HEK293 (cell line): ENCODE data around the gene PHKB.

Source experiments
- BCL6B ChIP-seq: fragments of 450-650 bp; formaldehyde crosslinking; IDR thresholded peaks from 2 replicates; pipeline ENCODE4 v1.5.1; 2017; ENCODE audit warnings: missing biosample characterization, missing genetic modification characterization
- CTCF ChIP-seq: fragments of 450-650 bp; formaldehyde crosslinking; IDR thresholded peaks from 2 replicates; pipeline ENCODE4 v1.5.1; 2016; ENCODE audit warnings: missing biosample characterization, missing genetic modification characterization
- TCF7L2 ChIP-seq: IDR thresholded peaks from 2 replicates; pipeline ENCODE4 v1.6.1; 2011; ENCODE audit warnings: low read depth, mild to moderate bottlenecking, inconsistent platforms, low read length, moderate library complexity, borderline replicate concordance
- ZNF114 ChIP-seq: fragments of 450-650 bp; formaldehyde crosslinking; IDR thresholded peaks from 2 replicates; pipeline ENCODE4 v1.5.0; 2017; ENCODE audit warnings: missing biosample characterization, missing genetic modification characterization
- ZNF121 ChIP-seq: fragments of 450-650 bp; formaldehyde crosslinking; IDR thresholded peaks from 2 replicates; pipeline ENCODE4 v1.5.1; 2016; ENCODE audit warnings: missing biosample characterization, missing genetic modification characterization
- ZNF19 ChIP-seq: fragments of 450-650 bp; formaldehyde crosslinking; IDR thresholded peaks from 2 replicates; pipeline ENCODE4; 2016; ENCODE audit warnings: missing biosample characterization, missing genetic modification characterization, low read depth
- ZNF274 ChIP-seq, 2 experiments: fragments of 200-500 bp in 1 of 2; fragments of 450-650 bp in 1 of 2; sonication (Bioruptor generic) in 1 of 2; formaldehyde crosslinking in 1 of 2; IDR thresholded peaks; 2 replicates each; pipeline versions ENCODE4 v1.5.1 to v1.6.1; 2014 to 2016; ENCODE audit warnings: borderline replicate concordance in 1 of 2, inconsistent platforms in 1 of 2, low read length in 1 of 2, missing biosample characterization in 1 of 2, missing genetic modification characterization in 1 of 2
- ZNF513 ChIP-seq: fragments of 450-650 bp; IDR thresholded peaks from 2 replicates; pipeline ENCODE4 v1.5.1; 2018; ENCODE audit warnings: missing biosample characterization, missing genetic modification characterization
- ZNF600 ChIP-seq: fragments of 450-650 bp; formaldehyde crosslinking; IDR thresholded peaks from 2 replicates; pipeline ENCODE4 v1.5.1; 2016; ENCODE audit warnings: missing biosample characterization, missing genetic modification characterization
- ZNF791 ChIP-seq: fragments of 450-650 bp; formaldehyde crosslinking; IDR thresholded peaks from 2 replicates; pipeline ENCODE4 v1.5.1; 2016; ENCODE audit warnings: missing biosample characterization, missing genetic modification characterization
- ZSCAN23 ChIP-seq: fragments of 450-650 bp; formaldehyde crosslinking; IDR thresholded peaks from 2 replicates; pipeline ENCODE4 v1.5.1; 2016; ENCODE audit warnings: missing biosample characterization, missing genetic modification characterization
- ZSCAN30 ChIP-seq: fragments of 450-650 bp; IDR thresholded peaks from 2 replicates; pipeline ENCODE4 v1.5.1; 2018; ENCODE audit warnings: missing biosample characterization, mild to moderate bottlenecking, missing genetic modification characterization, moderate library complexity
- ZXDB ChIP-seq: fragments of 450-650 bp; formaldehyde crosslinking; IDR thresholded peaks from 2 replicates; pipeline ENCODE4 v1.5.1; 2016; ENCODE audit warnings: missing biosample characterization, missing genetic modification characterization

DNA sequence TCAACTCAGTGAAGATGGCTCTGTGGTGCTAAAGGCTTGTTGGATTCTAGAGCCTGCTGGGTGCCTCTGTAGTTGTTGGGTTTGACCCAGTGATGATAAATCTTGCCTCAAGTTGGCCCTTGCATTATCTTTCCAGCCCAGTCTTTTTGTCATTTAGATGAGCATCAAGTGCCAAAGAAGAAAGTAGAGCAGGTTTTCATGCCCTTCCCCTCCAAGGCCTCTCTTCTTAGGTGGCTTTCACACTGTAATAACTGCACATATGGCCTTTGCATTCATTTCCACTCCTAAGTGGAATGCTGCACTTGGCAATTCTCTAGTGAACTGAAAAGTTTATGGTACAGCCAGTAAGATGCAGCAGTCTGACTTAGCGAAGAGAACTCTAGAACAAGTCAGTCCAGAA lies 165.1 kb downstream of the PHKB start:
- TF ChIP-seq ZXDB (no peak), ZNF121 (tag by site-specific recombination) (no peak), ZNF791 (tag by site-specific recombination) (no peak), TCF7L2 (no peak), ZNF513 (tag by site-specific recombination) (no peak), ZSCAN30 (tag by site-specific recombination) (no peak), ZNF274 (IDR thresholded peaks at IDR 0.05; ENCODE audit: low read length) (no peak), ZNF274 (tag by site-specific recombination; IDR thresholded peaks at IDR 0.05; ENCODE audit: borderline replicate concordance) (no peak), CTCF (tag by site-specific recombination) (no peak), ZNF19 (tag by site-specific recombination) (no peak), ZNF114 (tag by site-specific recombination) (no peak), ZSCAN23 (tag by site-specific recombination) (no peak), ZNF600 (tag by site-specific recombination) (no peak), BCL6B (tag by site-specific recombination) (no peak)
